ENCODE measurements around the gene WDR91.
"Not testable (repeated sequence)": the region's sequence is repeated elsewhere in the genome, so short reads cannot be mapped to it uniquely, and the experiment has no call there.

The WDR91 gene

DNA sequence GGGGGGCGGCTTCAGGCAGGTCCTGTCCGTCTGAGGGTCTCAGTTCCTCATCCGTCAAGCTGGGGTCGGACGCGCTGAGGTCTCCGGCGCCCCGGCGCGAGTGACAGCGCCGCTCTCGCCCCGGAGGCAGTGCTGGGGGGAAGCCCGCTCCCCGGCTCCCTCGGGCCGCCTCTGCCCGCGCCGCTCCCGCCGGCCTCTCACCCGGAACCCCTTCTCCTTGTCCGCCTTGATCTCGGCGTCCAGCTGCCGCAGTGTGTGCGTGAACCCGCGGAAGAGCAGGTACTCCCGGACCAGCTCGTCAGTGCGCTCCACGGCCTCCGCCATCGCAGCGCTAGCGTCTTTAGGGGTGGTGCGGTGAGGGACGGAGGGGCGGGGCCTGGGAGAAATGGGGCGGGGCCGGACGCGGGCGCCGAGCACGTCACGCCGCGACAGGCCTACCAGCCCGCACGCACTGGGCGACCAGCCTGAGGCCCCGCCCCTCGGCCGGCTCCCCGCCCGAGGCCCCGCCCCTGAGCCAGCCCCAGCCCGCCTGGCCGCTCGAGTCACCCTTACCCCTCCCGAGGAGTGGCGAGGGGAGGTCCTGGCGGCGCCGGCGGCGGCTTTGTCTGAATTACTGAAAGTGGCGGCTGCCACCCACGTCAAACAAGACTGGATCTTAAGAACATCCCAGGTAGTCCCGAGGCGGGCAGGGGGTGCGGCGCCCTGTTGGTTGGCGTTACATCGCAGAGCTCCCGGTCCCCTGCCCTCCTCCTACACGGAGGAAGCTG, at the start of gene WDR91:
TSS of gene WDR91 (minus strand) at position 348 of the 767 bp plus-strand sequence. CDS start at position 324, 24 bp downstream.
- peak; percentile 95 for DNase-seq (ENCODE audit: low read depth)

DNA sequence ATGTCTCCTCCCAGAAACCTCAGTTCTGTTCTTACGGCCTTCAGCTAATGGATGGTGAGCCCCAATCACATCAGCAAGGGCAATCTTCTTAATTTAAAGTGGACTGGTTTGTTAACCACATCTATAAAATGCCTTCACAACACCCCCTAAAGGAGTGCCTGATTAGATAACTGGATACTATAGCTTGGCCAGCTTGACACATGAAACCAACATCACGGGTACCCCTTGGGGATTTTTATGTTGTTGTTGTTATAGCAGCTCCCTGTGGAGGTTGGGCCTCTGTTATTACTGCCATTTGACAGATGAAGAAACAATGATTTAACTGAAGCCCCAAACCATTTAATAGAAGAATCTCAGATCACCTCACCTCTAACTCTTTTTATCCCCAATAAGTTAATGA, 49.1 kb upstream of the WDR91 start:
- no peak for DNase-seq (ENCODE audit: low read depth)

- no peak for DNase-seq (ENCODE audit: low read depth)
These were observed 48.4 kb upstream of the WDR91 start for GRCh38 chr7:135259702-135260101.

GRCh38 chr7:135258585-135258984, 47.3 kb upstream of the WDR91 start:
- no peak for DNase-seq (ENCODE audit: low read depth)

- DNase-seq (ENCODE audit: low read depth): no peak
These were observed 46.5 kb upstream of the WDR91 start for GRCh38 chr7:135257790-135258189.

- no peak for DNase-seq (ENCODE audit: low read depth)
These were observed 42.8 kb upstream of the WDR91 start for GRCh38 chr7:135253851-135254771.

DNA sequence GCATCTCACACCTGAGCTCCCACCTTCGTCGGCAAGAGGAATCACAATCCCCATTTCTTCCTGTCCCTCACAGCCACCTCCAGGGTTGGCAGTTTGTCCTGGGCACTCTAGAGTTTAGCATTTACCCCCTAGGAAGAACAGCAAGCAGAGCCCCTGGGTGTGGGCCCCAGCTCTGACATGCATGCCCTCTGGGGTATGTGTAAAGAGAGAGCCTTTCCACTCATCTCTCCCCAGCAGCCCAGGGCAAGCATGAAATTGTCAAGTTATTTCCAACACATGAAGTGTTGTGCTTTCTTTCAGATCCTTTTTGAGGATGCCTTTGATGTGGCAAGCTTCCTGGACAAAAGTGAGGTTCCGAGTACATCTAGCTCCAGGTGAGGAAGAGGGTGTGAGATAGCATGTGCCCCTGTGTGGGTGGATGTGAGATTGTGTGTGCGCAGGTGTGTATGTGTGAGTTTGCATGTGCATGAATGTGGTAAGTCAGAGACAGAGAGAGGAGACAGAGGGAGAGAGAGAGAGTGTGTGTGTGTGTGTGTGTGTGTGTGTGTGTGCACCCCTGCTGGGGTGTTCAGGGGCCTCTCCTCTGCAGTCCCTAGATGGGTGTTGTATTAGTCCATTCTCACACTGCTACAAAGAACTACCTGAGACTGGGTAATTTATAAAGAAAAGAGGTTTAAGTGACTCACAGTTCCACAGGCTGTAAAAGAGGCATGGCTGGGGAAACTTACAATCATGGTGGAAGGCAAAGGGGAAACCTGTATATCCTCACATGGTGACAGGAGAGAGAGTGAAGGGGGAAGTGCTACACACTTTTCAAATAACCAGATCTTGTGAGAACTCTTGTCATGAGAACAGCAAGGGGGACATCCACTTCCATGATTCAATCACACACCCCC, 40.4 kb upstream of the WDR91 start:
- no peak for DNase-seq (ENCODE audit: low read depth)

DNA sequence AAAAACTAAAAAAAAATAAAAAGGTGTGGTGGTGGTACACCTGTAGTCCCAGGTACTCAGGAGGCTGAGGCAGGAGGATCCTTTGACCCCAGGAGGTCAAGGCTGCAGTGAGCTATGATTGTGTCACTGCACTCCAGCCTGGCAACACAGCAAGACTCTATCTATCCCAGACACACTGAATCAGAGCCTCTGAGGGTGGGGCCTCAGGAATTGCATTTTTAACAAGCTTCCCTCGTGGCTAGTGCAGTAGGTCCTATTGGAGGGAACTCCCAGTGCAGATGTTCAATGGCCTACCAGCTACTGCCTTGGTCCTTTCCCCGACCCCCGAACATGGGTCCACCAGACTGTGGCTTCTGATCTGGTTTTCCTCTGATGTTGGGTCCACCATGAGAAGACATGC, 37.2 kb upstream of the WDR91 start:
- DNase-seq (ENCODE audit: low read depth): no peak

- DNase-seq (ENCODE audit: low read depth): no peak
These were observed 36.6 kb upstream of the WDR91 start for GRCh38 chr7:135247746-135248471.

- DNase-seq (ENCODE audit: low read depth): no peak
These were observed 35.0 kb upstream of the WDR91 start for GRCh38 chr7:135246191-135246825.

GRCh38 chr7:135245226-135246190, 34.2 kb upstream of the WDR91 start:
- DNase-seq (ENCODE audit: low read depth): no peak

GRCh38 chr7:135242096-135242684, 30.9 kb upstream of the WDR91 start:
- no peak for DNase-seq (ENCODE audit: low read depth)

GRCh38 chr7:135240441-135240840, 29.1 kb upstream of the WDR91 start:
- no peak for DNase-seq (ENCODE audit: low read depth)

DNA sequence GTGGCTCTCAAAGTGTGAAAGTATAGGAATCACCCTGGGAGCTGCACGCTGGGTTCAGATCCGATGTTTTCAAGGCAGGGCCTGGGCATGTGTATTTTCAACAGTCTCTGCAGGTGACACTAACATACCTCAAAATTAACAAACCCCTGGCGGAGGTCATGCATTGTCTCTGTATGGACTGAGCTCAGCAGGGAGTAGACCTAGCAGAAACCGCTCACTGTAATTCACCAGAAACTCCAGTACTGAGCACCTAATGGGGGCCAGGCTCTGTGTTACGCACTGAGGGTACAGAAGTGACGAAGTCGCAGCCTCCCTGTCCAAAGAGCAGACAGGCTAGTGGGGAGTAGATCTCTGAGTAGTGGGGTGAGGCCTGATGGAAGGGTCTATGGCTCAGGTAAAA, 27.9 kb upstream of the WDR91 start:
- no peak for DNase-seq (ENCODE audit: low read depth)

DNA sequence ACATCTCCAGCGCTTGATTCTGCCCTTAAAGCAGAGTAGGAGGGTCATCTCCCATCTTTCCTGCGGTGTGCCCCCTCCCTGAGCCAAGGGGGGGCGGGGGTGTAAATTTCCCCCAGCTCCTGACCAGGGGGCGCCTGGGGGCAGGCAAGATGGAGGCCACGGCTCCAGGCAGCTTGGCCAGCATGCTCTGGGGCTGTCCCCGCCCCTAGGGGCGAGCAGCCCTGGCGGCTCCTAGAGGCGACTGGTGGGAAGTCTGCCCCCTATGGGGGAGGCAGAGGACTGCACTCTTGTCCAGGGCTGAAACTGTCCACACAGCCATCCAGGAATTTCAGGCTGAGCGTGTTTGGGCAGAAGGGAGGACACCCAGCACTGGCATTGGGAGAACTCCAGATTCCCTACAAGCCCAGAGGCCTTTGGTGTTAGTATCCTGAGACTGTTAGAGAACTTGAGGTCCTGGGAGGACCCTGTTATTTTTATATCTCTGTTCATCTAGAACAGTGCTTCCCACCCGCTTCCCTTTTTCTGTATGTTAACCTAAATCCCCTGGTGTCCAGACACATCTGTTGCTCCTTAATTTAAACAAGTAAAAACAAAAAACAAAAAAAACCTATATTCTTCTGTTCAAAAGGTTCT, 26.9 kb upstream of the WDR91 start:
- no peak for DNase-seq (ENCODE audit: low read depth)

DNA sequence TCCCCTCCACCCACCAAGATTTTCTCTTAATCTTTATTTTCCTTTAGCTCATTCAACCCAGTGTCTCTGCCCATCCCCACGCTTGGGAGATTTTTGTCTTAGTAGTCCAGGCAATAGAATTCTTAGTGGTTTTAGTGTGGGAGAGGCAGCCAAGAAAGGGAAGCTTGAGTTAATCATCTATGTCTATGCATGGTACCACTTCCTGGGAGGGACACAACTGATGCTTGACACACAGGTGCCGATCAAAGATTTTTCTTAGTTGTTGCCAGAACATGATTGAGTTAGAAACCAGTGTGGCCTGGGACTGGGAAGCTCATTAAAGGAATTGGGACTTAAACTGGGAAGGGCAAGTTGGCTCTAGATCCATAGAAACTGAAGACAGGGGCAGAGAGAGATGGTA, 25.4 kb upstream of the WDR91 start:
- DNase-seq (ENCODE audit: low read depth): no peak

DNA sequence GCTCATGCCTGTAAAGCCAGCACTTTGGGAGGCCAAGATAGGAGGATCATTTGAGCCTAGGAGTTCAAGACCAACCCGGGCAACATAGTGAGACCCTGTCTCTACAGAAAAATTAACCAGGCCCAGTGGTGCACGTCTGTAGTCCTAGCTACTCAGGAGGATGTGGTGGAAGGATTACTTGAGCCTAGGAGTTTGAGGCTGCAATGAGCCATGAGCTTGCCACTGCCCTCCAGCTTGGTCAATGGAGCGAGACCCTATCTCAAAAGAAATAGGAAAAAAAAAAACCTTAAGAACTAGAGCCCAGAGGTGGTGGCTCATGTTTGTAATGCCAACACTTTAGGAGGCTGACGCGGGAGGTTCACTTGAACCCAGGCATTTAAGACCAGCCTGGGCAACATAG, 24.5 kb upstream of the WDR91 start:
- DNase-seq (ENCODE audit: low read depth): no peak

GRCh38 chr7:135234727-135235126, 23.4 kb upstream of the WDR91 start:
- no peak for DNase-seq (ENCODE audit: low read depth)

DNA sequence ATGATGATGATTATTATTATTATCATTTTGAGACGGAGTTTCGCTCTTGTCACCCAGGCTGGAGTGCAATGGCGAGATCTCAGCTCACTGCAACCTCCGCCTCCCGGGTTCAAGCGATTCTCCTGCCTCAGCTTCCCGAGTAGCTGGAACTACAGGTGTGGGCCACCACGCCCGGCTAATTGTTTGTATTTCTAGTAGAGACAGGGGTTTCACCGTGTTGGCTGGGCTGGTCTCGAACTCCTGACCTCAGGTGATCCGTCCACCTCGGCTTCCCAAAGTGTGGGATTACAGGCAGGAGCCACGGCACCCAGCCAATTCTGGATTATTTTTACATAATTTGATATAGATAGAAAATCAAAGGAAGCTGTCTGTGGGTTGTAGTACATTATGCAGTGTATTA, 22.8 kb upstream of the WDR91 start:
- not testable (repeated sequence) for DNase-seq (ENCODE audit: low read depth)

All from activated gamma-delta T cell treated with anti-CD3 and anti-CD28 coated beads, Interleukin-2, amount 50 U/mL, for 16 hours (primary cell).